ENCODE results near the gene PIGU.
A peak's percentile ranks its signal among the peaks of the same experiment; 100 is the strongest.
"Not testable (repeated sequence)": the region's sequence is repeated elsewhere in the genome, so short reads cannot be mapped to it uniquely, and the experiment has no call there.

The PIGU gene, protein sequence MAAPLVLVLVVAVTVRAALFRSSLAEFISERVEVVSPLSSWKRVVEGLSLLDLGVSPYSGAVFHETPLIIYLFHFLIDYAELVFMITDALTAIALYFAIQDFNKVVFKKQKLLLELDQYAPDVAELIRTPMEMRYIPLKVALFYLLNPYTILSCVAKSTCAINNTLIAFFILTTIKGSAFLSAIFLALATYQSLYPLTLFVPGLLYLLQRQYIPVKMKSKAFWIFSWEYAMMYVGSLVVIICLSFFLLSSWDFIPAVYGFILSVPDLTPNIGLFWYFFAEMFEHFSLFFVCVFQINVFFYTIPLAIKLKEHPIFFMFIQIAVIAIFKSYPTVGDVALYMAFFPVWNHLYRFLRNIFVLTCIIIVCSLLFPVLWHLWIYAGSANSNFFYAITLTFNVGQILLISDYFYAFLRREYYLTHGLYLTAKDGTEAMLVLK
- long read RNA-seq, transcript PIGU-201 (12 exons, 1,632 nt): major isoform, 222 of 254 reads
- long read RNA-seq, partial matches to known transcripts: 2 of 254 reads
- long read RNA-seq, other reads (novel, unspliced or antisense): 28 of 254 reads

- peak; percentile 93 to 97 for DNase-seq (ENCODE audit: low read depth in 1 of 2, low spot score in 1 of 2)
Observed at GRCh38 chr20:34676642-34677373, at the start of gene PIGU. Gene PIGU, minus strand, starts transcription at chr20:34677092. Its CDS starts 7 bp downstream, at chr20:34677085.

GRCh38 chr20:34724172-34724571 is 47.3 kb upstream of the PIGU start:
- no peak for DNase-seq (ENCODE audit: low read depth in 1 of 2, low spot score in 1 of 2)
- H3K27me3 ChIP-seq (ENCODE audit: insufficient read depth, poor library complexity, severe bottlenecking): no peaks in the 10 kb centered on the region
- H3K27ac ChIP-seq (replicated peaks): no peak overlapping the region
- H3K4me3 ChIP-seq (replicated peaks; ENCODE audit: insufficient read depth, low read length): no peak overlapping the region
- TF ChIP-seq, protein P1, sequence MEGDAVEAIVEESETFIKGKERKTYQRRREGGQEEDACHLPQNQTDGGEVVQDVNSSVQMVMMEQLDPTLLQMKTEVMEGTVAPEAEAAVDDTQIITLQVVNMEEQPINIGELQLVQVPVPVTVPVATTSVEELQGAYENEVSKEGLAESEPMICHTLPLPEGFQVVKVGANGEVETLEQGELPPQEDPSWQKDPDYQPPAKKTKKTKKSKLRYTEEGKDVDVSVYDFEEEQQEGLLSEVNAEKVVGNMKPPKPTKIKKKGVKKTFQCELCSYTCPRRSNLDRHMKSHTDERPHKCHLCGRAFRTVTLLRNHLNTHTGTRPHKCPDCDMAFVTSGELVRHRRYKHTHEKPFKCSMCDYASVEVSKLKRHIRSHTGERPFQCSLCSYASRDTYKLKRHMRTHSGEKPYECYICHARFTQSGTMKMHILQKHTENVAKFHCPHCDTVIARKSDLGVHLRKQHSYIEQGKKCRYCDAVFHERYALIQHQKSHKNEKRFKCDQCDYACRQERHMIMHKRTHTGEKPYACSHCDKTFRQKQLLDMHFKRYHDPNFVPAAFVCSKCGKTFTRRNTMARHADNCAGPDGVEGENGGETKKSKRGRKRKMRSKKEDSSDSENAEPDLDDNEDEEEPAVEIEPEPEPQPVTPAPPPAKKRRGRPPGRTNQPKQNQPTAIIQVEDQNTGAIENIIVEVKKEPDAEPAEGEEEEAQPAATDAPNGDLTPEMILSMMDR (IDR thresholded peaks at IDR 0.05; ENCODE audit: insufficient read depth, low read length): no peak

More at GRCh38 chr20:34676642-34677373, at the start of gene PIGU:
- H3K4me3 ChIP-seq (replicated peaks; ENCODE audit: insufficient read depth, low read length): peak within 1 kb of the TSS; percentile 90
- H3K27me3 ChIP-seq (ENCODE audit: insufficient read depth, poor library complexity, severe bottlenecking): no peaks in the 10 kb centered on the region
- peak within 1 kb of the TSS; percentile 96 for H3K27ac ChIP-seq (replicated peaks)
- TF ChIP-seq GABPA (IDR thresholded peaks at IDR 0.05; ENCODE audit: low read depth) (no peak), POLR2AphosphoS5 (IDR thresholded peaks at IDR 0.05; ENCODE audit: low read depth) (peak; percentile 81)
- TF ChIP-seq, protein P1 (IDR thresholded peaks at IDR 0.05; ENCODE audit: insufficient read depth, low read length): no peak
- TF ChIP-seq, protein P2, sequence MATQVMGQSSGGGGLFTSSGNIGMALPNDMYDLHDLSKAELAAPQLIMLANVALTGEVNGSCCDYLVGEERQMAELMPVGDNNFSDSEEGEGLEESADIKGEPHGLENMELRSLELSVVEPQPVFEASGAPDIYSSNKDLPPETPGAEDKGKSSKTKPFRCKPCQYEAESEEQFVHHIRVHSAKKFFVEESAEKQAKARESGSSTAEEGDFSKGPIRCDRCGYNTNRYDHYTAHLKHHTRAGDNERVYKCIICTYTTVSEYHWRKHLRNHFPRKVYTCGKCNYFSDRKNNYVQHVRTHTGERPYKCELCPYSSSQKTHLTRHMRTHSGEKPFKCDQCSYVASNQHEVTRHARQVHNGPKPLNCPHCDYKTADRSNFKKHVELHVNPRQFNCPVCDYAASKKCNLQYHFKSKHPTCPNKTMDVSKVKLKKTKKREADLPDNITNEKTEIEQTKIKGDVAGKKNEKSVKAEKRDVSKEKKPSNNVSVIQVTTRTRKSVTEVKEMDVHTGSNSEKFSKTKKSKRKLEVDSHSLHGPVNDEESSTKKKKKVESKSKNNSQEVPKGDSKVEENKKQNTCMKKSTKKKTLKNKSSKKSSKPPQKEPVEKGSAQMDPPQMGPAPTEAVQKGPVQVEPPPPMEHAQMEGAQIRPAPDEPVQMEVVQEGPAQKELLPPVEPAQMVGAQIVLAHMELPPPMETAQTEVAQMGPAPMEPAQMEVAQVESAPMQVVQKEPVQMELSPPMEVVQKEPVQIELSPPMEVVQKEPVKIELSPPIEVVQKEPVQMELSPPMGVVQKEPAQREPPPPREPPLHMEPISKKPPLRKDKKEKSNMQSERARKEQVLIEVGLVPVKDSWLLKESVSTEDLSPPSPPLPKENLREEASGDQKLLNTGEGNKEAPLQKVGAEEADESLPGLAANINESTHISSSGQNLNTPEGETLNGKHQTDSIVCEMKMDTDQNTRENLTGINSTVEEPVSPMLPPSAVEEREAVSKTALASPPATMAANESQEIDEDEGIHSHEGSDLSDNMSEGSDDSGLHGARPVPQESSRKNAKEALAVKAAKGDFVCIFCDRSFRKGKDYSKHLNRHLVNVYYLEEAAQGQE (IDR thresholded peaks at IDR 0.05; ENCODE audit: insufficient replicate concordance, low read depth): peak; percentile 70

- DNase-seq (ENCODE audit: low read depth in 1 of 2, low spot score in 1 of 2); H3K27me3 ChIP-seq (ENCODE audit: insufficient read depth, poor library complexity, severe bottlenecking): not testable (repeated sequence)
Observed at GRCh38 chr20:34722560-34722959, 45.7 kb upstream of the PIGU start.

DNA sequence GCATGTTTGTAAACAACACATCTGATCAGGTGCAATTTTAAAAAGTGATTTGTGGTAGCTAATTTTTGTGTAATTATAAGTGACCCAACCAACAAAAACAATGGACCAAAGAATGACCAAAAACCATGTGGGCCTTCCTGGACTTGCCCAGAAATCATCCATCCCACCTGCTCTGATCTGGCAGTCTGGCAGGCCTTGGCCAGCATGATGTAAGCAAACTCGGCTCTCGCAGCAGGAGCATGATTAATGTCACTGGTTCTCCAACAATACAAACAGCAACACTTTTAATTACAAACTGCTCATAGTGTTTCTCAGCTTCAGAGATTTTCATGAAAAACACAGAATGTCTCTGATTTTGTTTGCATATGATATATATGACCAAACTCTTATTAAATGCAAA is 43.4 kb upstream of the PIGU start:
- H3K27me3 ChIP-seq (ENCODE audit: insufficient read depth, poor library complexity, severe bottlenecking): no peaks in the 10 kb centered on the region
- DNase-seq (ENCODE audit: low read depth in 1 of 2, low spot score in 1 of 2): no peak
- H3K4me3 ChIP-seq (replicated peaks; ENCODE audit: insufficient read depth, low read length): no peak overlapping the region
- TF ChIP-seq GABPA (IDR thresholded peaks at IDR 0.05; ENCODE audit: low read depth) (no peak), POLR2AphosphoS5 (IDR thresholded peaks at IDR 0.05; ENCODE audit: low read depth) (no peak), SPI1 (IDR thresholded peaks at IDR 0.05; ENCODE audit: borderline replicate concordance, low read depth) (no peak)
- TF ChIP-seq, protein P2 (IDR thresholded peaks at IDR 0.05; ENCODE audit: insufficient replicate concordance, low read depth): no peak
- TF ChIP-seq, protein P1 (IDR thresholded peaks at IDR 0.05; ENCODE audit: insufficient read depth, low read length): no peak
- H3K27ac ChIP-seq (replicated peaks): no peak overlapping the region

More at GRCh38 chr20:34722560-34722959, 45.7 kb upstream of the PIGU start:
- H3K4me3 ChIP-seq (replicated peaks; ENCODE audit: insufficient read depth, low read length); H3K27ac ChIP-seq (replicated peaks): not testable (repeated sequence)

DNA sequence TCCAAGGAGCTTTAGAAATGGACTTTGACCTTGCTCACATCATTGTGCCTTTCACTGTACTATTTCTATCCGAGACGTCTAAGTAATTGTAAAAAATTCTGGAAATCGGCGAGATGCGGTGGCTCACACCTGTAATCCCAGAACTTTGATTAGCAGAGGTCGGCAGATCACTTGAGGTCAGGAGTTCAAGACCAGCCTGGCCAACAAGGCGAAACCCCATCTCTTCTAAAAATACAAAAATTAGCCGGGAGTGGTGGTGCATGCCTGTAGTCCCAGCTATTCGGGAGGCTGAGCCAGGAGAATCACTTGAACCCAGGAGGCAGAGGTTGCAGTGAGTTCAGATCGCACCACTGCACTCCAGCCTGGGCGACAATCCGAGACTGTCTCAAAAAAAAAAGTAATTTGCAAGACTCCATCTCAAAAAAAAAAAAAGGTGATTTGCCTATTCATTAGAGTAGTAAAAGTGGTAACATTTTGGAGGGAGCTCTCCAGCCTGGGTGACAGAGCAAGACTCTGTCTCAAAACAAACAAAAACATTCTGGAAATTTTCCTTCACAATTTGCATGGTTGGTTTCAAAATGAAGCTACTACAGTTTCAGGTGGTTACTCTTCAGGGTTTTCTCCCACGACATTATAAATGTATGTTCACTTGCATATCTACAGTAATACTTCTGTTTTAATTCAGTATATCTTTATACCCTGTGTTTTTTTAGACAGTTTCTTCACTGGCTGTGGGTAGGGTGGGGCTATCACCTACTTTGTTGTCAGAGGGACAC is 42.5 kb upstream of the PIGU start:
- DNase-seq (ENCODE audit: low read depth in 1 of 2, low spot score in 1 of 2); H3K27me3 ChIP-seq (ENCODE audit: insufficient read depth, poor library complexity, severe bottlenecking); H3K27ac ChIP-seq (replicated peaks); H3K4me3 ChIP-seq (replicated peaks; ENCODE audit: insufficient read depth, low read length): not testable (repeated sequence)

Data from HL-60 (cell line).